BLaER1 (cell line): ENCODE measurements around the gene CCDC51.

Source experiments
- H3K27ac ChIP-seq: shearing (Covaris generic); formaldehyde crosslinking; 2 replicates; pipeline ENCODE4 v1.8.1; 2022
- H3K27me3 ChIP-seq: shearing (Covaris generic); formaldehyde crosslinking; 2 replicates; pipeline ENCODE4 v1.8.1; 2022
- H3K36me3 ChIP-seq: shearing (Covaris generic); formaldehyde crosslinking; 2 replicates; pipeline ENCODE4 v1.8.1; 2022
- H3K4me1 ChIP-seq: shearing (Covaris generic); formaldehyde crosslinking; 2 replicates; pipeline ENCODE4 v1.8.1; 2022
- H3K4me2 ChIP-seq: shearing (Covaris generic); formaldehyde crosslinking; 2 replicates; pipeline ENCODE4 v1.8.1; 2022
- H3K4me3 ChIP-seq: shearing (Covaris generic); formaldehyde crosslinking; 2 replicates; pipeline ENCODE4 v1.8.1; 2022
- H3K9ac ChIP-seq: shearing (Covaris generic); formaldehyde crosslinking; 2 replicates; pipeline ENCODE4 v1.8.1; 2022
- H3K9me3 ChIP-seq: shearing (Covaris generic); formaldehyde crosslinking; 2 replicates; pipeline ENCODE4 v1.8.1; 2022
- H4K20me1 ChIP-seq: shearing (Covaris generic); formaldehyde crosslinking; 2 replicates; pipeline ENCODE4 v1.8.1; 2022
- Cebpa-rat ChIP-seq: shearing (Covaris generic); IDR thresholded peaks from 2 replicates; pipeline ENCODE4 v1.8.1; 2022

The CCDC51 gene

GRCh38 chr3:48395714-48396113 is 44.2 kb downstream of the CCDC51 start:
- Histone ChIP-seq H3K27me3 (no peaks in the 10 kb centered on the region), H3K9me3 (no peaks in the 10 kb centered on the region), H3K4me1 (no peaks in the 10 kb centered on the region), H3K4me2 (no peak overlapping the region), H3K4me3 (no peak overlapping the region), H4K20me1 (no peaks in the 10 kb centered on the region), H3K27ac (no peak overlapping the region), H3K36me3 (no peaks in the 10 kb centered on the region), H3K9ac (no peak overlapping the region)
- TF ChIP-seq Cebpa-rat: no peak

DNA sequence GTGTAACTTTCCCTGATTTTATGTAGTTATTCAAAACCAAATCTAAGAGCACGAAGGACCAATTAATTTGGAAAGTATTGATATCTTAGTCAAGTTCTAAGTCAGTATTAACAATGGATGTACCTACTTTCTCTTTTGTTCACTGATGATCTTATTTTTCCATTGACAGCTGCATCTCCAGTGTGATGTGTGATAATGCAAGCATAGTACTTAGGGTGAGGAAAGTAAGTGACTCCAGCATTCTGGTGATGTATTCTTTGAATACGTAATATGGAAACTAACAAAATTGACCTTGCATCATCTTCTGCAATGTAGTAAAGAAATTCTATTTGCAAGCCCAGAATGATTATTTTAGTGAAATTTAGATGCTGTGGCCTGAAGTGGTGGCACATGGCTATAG is 45.5 kb downstream of the CCDC51 start:
- no peak for TF ChIP-seq Cebpa-rat

DNA sequence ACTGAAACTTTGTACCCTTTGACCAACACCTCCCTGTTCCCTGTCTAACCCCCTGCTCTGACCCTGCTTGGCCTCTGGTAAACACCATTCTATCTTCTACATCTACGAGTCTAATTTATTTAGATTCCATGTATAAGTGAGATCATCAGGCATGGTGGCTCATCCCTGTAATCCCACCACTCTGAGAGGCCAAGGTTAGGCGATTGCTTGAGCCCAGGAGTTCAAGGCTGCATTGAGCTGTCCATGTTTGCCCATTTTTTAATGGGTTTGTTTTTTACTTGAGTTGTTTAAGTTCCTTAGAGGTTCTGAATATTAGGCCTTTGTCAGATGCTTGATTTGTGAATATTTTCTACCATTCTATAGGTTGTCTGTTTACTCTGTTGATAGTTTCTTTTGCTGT is 51.0 kb downstream of the CCDC51 start:
- no peak overlapping the region for H3K9ac ChIP-seq
- H3K27ac ChIP-seq: no peak overlapping the region
- H3K4me3 ChIP-seq: no peak overlapping the region
- no peaks in the 10 kb centered on the region for H3K4me1 ChIP-seq
- no peaks in the 10 kb centered on the region for H3K27me3 ChIP-seq
- no peak overlapping the region for H3K4me2 ChIP-seq
- peaks cover 5% of the 10 kb centered on the region for H3K9me3 ChIP-seq
- H4K20me1 ChIP-seq: no peaks in the 10 kb centered on the region
- no peaks in the 10 kb centered on the region for H3K36me3 ChIP-seq
- TF ChIP-seq Cebpa-rat: no peak

More for the DNA sequence above, 45.5 kb downstream of the CCDC51 start:
- Histone ChIP-seq H3K4me2 (no peak overlapping the region), H3K4me3 (no peak overlapping the region), H3K4me1 (no peaks in the 10 kb centered on the region), H4K20me1 (no peaks in the 10 kb centered on the region), H3K9ac (no peak overlapping the region), H3K27ac (no peak overlapping the region), H3K36me3 (no peaks in the 10 kb centered on the region), H3K27me3 (no peaks in the 10 kb centered on the region), H3K9me3 (no peaks in the 10 kb centered on the region)

DNA sequence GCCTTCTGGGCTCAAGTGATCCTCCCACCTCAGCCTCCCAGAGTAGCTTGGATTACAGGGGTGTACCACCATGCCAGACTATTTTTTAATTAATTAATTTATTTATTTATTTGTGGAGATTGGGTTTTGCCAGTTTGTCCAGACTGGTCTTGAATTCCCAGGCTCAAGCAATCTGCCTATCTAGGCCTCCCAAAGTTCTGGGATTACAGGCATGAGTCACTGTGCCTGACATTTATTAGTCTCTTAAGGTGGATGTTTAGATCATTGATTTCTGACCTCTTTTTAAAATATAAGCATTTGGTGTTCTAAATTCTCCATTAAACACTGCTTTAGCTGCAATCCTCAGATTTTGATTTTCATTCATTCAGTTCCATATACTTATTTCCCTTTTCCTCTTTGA is 52.3 kb downstream of the CCDC51 start:
- Histone ChIP-seq H3K9ac (no peak overlapping the region), H4K20me1 (no peaks in the 10 kb centered on the region), H3K4me3 (no peak overlapping the region), H3K4me1 (no peaks in the 10 kb centered on the region), H3K4me2 (no peak overlapping the region), H3K9me3 (peaks cover 5% of the 10 kb centered on the region), H3K36me3 (no peaks in the 10 kb centered on the region), H3K27ac (no peak overlapping the region), H3K27me3 (no peaks in the 10 kb centered on the region)
- TF ChIP-seq Cebpa-rat: no peak
